CD4-positive, alpha-beta T cell treated with Interferon alpha-2 for 1 hour (primary cell): ENCODE results near the gene VTA1.
"Not testable (repeated sequence)": the region's sequence is repeated elsewhere in the genome, so short reads cannot be mapped to it uniquely, and the experiment has no call there.

Experiments used
- DNase-seq, 2 donors: peaks; one replicate each; pipeline ENCODE4 v3.0.0-alpha.2; 2020 to 2022

The VTA1 gene

DNA sequence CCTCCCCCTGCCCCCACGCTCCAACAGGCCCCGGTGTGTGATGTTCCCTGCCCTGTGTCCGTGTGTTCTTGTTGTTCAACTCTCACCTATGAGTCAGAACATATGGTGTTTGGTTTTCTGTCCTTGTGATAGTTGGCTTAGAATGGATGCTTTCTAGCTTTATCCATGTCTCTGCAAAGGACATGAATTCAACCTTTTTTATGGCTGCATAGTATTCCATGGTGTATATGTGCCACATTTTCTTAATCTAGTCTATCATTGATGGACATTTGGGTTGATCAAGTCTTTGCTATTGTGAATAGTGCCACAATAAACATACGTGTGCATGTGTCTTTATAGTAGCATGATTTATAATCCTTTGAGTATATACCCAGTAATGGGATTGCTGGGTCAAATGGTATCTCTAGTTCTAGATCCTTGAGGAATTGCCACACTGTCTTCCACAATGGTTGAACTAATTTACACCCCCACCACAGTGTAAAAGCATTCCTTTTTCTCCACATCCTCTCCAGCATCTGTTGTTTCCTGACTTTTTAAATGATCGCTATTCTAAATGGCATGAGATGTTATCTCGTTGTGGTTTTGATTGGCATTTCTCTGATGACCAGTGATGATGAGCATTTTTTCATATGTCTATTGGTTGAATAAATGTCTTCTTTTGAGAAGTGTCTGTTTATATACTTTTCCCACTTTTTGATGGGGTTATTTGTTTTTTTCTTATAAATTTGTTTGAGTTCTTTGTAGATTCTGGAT is 82.6 kb downstream of the VTA1 start:
- DNase-seq = not testable (repeated sequence)

DNA sequence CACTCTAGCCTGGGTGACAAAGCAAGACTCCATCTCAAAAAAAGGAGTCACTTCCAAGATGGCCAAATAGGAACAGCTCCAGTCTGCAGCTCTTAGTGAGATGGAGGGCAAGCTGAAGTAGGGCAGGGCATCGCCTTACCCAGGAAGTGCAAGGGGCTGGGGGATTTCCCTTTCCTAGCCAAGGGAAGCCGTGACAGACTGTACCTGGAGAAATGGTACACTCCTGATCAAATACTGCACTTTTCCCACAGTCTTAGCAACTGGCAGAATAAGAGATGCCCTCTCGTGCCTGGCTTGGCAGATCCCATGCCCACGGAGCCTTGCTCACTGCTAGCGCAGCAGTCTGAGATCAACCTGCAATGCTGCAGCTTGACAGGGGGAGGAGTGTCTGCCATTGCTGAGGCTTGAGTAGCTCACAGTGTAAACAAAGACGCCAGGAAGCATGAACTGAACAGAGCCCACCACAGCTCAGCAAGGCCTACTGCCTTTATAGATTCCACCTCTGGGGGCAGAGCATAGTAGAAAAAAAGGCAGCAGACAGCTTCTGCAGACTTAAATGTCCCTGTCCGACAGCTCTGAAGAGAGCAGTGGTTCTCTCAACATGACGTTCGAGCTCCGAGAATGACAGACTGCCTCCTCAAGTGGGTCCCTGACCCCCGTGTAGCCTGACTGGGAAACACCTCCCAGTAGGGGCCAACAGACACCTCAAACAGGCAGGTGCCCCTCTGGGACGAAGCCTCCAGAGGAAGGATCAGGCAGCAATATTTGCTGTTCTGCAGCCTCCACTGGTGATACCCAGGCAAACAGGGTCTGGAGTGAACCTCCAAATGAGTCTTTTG is 85.4 kb downstream of the VTA1 start:
- peak; percentile 40 to 50 for DNase-seq

DNA sequence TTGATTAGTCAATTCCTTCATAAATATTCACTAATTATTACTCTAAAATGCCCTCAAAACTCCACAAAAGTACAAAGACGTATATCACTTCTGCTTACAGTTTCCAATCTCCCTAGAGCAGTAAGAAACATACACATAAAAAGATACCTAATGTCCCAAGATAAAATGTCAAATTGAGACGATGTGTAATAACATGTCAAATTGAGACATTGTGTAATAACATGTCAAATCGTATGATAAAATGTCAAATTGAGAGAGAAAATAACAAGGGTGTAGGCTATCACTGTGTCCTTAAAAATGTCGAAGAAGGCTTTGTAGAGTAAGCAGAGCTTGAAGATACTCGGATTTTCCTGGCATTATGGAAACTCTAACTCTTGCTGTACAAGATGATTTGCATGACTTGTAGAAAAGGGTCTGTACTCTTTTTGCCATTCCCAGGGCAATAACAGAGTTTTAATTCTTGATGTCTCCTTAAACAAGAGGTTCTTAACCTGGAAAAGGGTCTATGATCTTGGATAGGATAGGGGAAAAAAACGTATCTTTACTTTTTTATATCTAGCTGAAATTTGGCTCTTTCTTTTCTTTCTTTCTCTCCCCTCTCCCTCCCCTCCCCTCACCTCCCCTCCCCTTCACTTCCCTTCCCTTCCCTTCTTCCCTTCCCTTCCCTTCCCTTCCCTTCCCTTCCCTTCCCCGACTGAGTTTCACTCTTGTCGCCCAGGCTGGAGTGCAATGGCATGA is 87.1 kb downstream of the VTA1 start:
- no peak for DNase-seq

DNA sequence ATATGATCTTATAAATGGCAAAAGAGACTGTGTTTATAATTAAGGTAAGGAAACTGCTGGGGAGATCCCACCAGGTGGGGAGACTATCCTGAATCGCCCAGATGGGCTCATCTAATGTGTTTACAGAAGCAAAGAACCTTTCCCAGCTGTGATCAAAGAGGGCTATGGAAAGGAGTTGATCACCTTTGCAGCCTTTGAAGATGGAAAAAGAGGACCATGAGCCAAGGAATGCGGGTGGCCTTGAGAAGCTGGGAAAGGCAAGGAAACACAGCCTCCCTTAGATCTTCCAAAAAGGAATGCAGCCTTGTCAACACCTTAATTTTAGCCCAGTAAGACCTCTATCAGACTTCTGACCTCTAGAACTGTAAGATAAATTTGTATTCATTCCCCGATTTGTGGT is 88.2 kb downstream of the VTA1 start:
- DNase-seq = no peak

DNA sequence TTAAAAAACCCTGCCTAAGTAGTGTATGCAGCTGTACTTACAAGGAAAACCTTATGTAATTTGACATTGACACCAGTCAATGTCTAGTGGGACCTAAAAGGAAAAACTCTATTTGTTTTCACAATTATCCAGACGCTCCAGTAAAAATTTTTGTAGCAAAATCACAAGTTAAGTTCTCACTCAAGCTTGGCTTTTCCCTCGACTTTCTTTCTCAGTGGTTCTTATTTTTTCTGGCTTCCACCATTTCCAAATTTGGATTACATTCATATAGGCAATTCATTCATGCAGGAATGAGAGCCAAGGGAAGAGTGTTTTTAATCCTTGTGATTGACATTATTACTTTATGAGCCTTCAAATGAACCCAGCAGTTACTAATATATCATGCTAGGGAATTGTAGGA is 88.7 kb downstream of the VTA1 start:
- no peak for DNase-seq

DNA sequence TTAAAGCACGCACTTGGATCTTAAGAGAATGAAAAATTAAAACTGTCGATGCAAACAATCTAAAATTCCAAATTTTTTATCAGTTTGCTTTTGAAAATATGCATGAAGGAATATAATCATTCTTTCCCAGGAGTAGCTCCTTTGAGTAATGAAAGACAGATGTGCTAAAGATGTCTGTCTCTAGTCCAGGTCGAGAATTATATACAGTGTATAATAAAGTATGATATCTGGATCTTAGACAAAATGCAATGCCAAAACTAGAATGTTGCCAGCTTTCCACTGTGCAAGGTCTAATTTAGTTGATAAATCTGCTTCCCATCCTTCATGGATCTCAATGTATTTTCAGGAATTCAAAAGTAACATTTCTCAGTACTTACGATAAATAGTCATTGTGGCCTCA is 89.6 kb downstream of the VTA1 start:
- no peak for DNase-seq

DNA sequence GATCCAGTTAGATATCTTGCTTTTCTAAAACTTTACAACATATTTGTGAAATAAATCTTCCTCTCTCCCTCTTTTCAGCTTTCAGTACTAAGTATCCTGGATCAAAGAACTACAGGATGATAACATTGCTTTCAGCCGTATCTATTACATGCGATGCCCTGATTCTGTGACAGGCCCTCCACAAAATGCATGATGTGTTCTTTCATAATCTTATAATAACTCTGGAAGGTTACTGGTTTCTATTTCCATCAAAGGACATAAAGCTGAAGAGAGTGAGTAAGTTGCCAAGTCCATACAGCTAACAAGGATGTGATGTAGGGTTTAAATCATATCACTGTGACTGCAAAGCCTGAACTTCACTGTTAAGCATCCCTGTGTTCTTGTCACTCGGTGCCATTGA is 91.8 kb downstream of the VTA1 start:
- no peak for DNase-seq

DNA sequence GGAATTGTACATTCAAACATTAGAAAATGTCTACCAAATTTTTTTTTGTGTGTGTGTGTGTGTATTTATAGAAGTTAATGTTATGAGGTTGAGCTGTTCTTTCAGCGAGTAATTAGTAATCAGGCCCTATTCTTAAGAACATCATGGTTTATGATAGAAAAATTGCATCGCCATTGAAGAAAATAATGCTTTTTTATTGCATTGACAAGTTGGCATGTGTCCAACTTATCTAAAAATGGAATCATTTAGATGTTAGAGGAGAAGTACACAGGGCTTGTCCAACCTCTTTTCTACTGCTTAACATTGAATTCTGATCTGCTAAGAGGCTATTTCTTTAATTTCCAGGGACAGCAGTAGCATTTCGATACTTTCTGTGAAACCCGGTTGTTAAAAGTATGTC is 93.1 kb downstream of the VTA1 start:
- DNase-seq = no peak

DNA sequence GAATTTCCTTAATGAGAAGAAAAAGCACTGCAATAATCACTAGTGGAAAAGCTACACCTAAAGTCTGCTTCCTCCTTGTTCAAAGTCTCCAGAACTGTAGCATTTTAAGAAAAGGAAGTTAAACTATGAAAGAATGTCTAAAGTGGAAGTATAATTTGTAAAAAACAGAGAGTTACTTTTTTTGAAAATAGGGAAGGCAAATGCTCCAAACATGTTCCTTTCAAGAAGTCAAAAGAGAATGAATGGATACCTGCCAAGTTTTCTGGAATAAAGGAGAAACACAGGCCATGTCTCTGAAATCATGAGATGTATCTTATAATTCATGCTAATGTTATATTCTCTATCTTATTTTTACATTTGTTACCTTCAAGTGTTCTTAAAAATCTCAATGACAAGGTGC is 94.0 kb downstream of the VTA1 start:
- DNase-seq = no peak

DNA sequence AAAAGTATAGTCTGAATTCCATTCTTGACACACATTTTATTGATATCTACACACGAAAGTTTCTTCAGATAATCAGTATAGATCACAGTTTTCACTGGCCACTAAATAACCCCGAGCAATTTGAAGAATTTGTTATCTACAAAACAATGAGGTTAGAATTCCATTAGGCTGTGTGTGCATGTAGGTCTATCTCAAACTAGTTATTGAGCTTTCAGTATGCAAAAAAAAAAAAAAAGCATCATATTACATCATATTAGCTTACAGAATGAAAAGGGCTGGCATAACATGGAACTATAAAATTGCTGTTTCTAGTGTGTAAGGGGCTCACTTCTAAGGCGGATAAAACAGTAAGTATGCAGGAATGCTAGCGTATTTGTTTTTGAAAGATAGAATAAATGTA is 95.2 kb downstream of the VTA1 start:
- no peak for DNase-seq

DNA sequence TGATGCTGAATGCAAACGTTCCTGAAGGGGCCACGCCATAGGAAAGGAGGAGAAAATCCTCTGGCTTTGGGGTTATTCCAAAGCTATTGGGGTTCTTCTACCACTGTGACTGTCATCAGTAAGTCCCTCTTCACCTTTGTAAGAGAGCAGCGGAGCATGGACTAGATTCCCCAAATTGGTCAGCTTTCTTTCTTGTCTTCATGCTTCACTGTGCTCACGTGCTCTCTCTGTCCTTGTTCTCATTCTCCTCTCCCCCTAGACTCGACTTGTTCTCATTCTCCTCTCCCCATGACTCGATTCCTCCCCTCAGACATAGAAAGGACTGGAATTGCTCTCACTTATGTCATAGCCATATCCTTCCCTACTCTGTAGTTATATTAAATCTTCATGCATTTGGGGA is 99.9 kb downstream of the VTA1 start:
- DNase-seq = no peak

DNA sequence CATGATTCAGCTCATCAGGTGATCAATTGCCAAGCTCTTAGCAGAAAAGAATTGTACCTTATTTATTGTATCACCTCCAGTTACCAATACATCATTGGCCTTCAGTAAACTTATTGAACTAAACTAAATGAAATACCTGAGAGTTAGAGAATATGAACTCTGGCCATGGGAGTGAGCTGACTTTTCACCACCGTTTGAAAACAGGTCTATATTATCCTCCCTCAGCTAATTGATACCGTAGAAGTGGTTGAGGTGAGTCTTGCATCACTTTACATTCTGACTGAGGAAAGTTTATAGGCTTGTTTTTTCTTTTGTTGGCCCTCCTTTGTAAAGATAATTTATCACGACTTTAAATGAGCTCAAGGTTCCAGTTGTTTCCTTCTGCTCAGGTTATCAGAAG is 102.2 kb downstream of the VTA1 start:
- no peak for DNase-seq

DNA sequence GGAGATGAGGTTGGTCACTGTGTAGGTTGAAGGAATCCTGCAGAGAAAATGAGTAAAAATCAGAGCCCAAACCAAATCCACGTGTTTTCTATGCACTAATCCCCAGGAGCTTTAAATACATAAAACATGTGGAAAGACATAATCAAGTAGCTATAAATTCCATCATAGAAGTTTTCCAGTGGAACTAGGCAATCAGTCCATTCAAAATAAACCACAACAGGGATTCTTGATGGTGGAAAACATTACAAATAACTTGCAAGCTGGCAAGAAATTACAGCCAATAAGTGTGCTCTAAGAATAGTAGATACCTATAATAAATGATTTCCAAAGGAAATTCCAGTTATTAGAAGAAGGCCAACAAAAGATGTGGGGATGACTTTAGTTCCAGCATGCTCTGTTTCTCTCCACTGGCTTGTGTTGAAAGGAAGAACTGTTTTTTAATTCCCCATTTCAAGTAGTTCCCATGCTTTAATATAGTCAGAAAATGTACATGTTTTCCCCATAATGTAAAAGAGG is 104.9 kb downstream of the VTA1 start:
- no peak for DNase-seq

DNA sequence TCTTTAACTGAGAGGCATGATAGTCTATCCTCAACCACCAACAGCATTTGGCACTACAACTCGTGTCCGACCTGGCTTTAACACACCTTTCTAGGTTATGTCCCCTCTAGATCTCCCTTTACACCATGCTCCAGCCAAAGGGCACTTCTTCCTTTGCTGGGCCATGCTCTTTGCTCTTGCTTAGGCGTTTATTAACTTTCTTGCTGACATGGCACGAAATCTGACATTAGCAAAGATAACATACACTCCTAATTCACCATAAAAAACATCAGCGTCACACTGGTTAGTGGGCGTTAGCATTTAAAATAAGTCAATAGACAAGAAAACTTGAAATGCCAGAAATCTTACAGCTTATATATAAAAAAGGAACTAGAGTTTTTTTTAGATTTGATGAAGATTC is 107.5 kb downstream of the VTA1 start:
- DNase-seq = no peak

DNA sequence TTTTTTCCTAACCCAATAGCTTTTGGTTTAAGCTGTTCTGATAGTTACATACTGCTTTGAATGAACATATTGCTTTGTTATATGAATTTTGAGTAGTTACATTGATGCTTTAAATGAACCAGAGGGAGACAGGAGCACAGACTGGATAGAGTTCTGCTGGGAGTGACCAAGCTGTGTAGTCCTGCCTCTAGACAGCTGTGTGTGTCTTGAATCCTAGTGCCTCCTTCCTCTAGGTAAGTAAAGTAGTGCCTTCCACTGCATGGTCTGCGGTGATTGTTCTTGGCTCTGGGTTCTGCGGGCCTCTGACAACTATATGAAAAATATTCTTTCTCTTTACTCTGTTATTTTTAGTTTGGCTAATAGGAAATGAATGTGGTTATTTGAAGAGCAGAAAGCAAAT is 108.7 kb downstream of the VTA1 start:
- DNase-seq = no peak

DNA sequence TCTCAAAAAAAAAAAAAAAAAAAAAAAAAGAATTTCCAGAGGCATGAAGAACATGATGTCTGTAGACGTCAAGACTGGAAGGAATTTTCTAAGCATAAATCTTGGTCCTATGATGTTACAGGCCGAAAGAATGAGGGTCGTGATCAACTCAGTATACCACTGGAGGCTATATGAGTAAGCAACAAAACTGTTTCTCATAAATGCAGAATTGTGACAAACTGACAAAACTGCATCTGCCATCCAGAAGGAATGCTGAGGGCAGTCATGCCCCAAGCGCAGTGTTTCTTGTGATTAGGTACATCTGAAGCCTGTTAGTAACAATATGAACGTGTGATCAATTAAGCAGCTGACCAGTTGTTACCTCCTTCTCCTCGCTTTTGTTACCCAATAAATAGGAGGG is 111.2 kb downstream of the VTA1 start:
- no peak for DNase-seq

DNA sequence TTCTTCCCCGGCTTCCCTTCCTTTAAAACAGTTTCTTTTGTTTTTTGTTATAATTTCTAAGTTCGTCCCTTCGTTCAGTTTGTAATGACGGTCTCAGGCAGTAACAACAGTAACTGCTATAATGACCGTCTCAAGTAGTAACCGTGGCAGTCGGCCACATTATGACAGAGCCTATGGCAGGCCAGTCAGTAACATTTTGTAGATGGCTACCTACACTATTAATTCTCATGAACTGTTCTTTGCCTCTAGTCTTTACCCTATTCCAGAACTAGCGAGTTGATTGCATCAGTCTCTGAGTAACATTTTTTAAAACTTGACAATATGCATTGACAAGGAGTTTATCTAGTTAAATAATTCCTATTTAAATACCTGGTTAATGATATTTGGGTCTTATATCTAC is 111.7 kb downstream of the VTA1 start:
- no peak for DNase-seq

DNA sequence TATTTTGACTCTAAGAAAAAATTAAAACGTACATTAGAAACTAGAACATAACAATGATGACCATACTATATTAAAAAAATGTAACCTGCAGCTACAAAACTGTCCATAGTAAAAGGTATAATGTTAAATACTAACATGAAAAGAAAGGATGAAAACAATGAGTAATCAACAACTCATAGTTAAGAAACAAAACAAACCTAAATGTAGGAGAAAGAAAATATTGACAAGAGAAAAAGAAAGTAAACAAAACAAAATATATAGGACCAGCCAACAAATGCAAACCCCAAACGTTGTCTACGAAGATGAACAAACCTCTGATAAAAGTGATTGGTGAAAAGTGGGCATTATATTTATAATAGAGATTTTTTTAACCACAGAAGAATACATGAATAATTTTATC is 113.7 kb downstream of the VTA1 start:
- DNase-seq = no peak

DNA sequence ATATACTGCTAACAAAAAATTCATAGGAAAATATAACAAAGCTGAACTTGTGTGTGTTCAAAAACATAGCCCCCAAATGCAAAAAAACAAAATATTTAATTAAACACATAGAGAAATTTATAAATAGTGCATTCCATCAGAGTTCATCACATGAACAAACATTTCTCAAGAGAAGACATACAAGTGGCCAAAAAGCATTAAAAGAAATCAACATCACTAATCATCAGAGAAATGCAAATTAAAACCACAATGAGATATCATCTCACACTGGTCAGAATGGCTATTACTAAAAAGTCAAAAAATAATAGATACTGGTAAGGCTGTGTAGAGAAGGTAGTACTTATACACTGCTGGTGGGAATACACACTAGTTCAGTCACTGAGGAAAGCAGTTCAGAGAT is 115.2 kb downstream of the VTA1 start:
- no peak for DNase-seq

DNA sequence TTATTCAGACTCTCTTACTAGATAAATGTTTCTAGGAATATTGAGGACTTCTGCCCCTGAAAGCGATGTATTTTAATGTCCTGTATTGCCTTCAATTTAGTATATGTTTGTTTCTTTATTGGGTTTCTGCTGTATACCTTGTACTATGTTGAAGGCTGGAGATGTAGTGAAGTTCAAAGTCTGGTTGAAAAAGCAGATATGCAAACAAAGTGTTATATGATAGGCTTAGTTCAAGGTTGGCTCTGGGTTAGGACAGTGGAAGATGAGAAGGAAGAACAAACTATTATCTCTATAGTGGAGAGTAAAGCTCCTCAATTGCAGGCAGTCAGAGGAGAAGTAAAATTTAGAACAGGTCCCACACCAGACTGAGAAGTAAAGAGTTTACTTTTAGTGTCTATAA is 118.4 kb downstream of the VTA1 start:
- no peak for DNase-seq

DNA sequence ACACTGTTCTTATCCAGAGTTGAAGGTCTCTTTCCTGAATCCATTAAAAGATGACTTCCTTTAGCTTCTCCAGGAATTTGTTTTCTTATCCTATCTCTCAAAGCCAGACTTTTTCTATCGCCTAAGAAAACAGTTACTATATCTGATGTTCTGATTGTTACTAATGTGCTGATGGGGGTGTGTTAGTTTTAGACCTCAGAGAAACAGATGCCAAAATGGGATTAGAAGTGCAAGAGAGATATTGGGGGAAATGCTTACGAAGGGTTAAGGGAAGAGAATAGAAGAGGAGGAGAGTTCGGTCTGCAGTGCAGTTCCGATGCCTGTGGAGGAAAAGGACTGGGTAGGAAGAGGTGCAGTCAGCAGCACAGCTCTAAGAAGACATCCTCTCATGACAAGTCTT is 119.0 kb downstream of the VTA1 start:
- DNase-seq = no peak

DNA sequence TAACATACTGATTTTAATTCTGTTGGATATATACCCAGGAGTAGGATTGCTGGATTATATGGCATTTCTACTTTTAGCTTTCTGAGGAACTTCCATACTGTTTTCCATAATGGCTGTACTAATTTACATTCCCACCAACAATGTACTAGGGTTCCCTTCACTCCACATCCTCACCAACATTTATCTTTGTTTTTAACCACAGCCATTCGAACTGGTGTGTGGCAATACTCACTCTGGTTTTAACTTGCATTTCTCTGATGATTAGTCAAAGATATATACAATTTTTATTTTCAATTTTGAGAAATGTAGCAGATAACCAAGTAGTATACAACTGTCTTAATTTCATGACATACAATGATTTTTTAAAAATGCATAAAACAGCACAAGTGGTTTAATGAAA is 124.4 kb downstream of the VTA1 start:
- DNase-seq = no peak
